ENCODE measurements around the gene ZNF827. TPM values are rescaled to one million over a fixed set of nuclear protein-coding genes. Genes with fewer than 3 reads are reported as not detected.

The ZNF827 gene
- polyA plus RNA-seq, 1 donor (not counting 4 experiments of a cell fraction or from before 2014, with no cell fraction given) = 4.7 TPM

DNA sequence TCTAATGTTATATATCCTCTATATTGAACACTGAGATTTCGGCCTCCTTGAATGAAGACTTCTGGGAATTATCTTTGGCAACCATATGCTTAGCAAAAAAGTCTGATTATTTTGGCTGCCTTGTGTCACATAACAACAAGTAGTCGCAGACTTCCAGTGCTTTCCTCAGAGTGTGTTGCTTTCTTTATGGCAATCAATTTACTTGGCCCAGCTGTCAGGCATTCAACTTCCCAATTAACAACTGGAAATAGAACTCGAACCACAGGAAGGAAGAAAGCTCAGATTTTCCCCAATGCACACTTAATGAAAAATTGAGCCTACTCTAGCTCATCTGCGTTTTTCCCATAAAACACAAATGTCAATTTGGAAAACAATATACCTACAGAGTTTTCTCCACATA is 71.6 kb downstream of the ZNF827 start:
- FAIRE-seq = no peak
- H3K4me2 ChIP-seq (ENCODE audit: control insufficient read depth, extremely low read depth, insufficient read depth, low read depth, low read length) = no peak overlapping the region

DNA sequence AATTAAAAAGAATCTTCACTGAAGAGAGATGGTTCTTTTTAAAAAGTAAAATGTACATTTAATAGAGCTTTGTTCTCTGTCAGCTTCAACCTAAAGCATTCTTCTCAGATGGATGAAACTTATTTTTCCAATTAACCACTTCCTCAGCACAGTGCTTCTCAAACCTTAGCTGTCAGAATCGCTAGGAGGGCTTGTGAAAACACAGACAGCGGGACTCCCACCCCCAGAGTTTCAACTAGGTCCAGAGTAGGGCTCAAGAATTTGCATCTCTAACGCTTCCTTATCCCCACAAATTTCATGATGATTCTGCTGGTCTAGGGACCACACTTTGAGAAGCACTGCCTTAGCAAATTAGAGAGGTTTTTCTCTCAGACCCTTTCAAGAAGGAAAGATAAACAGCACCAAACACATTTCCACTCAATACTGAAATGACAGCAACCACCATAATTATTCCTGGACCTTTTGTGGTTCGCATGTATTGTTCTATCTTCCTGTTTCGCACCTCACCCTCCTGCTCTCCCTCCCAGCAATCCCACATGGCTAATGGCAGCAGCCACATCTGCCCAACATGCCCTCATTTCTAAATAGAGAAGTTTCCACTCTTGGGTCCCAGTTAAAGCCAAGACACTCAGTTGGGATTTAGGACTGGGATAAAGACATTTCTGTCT is 73.2 kb downstream of the ZNF827 start:
- dilution Hi-C loops (cut with MboI; ENCODE audit: extremely low pct_ligation_motif_present, low sequenced_read_pairs) = no loop called here
- peak; percentile 44 for FAIRE-seq
- TF ChIP-seq, protein P1, sequence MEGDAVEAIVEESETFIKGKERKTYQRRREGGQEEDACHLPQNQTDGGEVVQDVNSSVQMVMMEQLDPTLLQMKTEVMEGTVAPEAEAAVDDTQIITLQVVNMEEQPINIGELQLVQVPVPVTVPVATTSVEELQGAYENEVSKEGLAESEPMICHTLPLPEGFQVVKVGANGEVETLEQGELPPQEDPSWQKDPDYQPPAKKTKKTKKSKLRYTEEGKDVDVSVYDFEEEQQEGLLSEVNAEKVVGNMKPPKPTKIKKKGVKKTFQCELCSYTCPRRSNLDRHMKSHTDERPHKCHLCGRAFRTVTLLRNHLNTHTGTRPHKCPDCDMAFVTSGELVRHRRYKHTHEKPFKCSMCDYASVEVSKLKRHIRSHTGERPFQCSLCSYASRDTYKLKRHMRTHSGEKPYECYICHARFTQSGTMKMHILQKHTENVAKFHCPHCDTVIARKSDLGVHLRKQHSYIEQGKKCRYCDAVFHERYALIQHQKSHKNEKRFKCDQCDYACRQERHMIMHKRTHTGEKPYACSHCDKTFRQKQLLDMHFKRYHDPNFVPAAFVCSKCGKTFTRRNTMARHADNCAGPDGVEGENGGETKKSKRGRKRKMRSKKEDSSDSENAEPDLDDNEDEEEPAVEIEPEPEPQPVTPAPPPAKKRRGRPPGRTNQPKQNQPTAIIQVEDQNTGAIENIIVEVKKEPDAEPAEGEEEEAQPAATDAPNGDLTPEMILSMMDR (optimal IDR thresholded peaks at IDR 0.05 in 1 of 3, IDR thresholded peaks at IDR 0.05 in 1 of 3, conservative IDR thresholded peaks at IDR 0.05 in 1 of 3; ENCODE audit: extremely low read depth in 1 of 3, insufficient read depth in 2 of 3, low read length in 3 of 3) = no peak
- TF ChIP-seq EZH2 (IDR thresholded peaks at IDR 0.05; ENCODE audit: low read length) = no peak

More for the DNA sequence above, 71.6 kb downstream of the ZNF827 start:
- H3K36me3 ChIP-seq (ENCODE audit: control insufficient read depth in 2 of 2, extremely low read depth in 1 of 2, insufficient read depth in 2 of 2, low read length in 2 of 2) = no peaks in the 10 kb centered on the region
- H2AFZ ChIP-seq (ENCODE audit: control insufficient read depth, low read length) = no peak overlapping the region
- H4K20me1 ChIP-seq (ENCODE audit: control insufficient read depth, extremely low read depth, insufficient read depth, low read length) = no peaks in the 10 kb centered on the region
- no peaks in the 10 kb centered on the region for H3K9me3 ChIP-seq (ENCODE audit: control insufficient read depth, low read depth, low read length)
- DNase-seq (ENCODE audit: low read depth, low spot score) = no peak
- H3K9me1 ChIP-seq (ENCODE audit: control insufficient read depth, extremely low read depth, insufficient read depth, low read length) = no peaks in the 10 kb centered on the region
- H3K4me1 ChIP-seq (ENCODE audit: control insufficient read depth, extremely low read depth, insufficient read depth, low read length) = peaks cover 21% of the 10 kb centered on the region
- dilution Hi-C loops (cut with MboI; ENCODE audit: extremely low pct_ligation_motif_present, low sequenced_read_pairs) = no loop called here
- no peaks in the 10 kb centered on the region for H3K79me2 ChIP-seq (ENCODE audit: control insufficient read depth, insufficient read depth, low read length)
- H3K9ac ChIP-seq (ENCODE audit: control insufficient read depth, extremely low read depth, insufficient read depth, low read length) = no peak overlapping the region
- TF ChIP-seq, protein P1 (optimal IDR thresholded peaks at IDR 0.05 in 1 of 3, IDR thresholded peaks at IDR 0.05 in 1 of 3, conservative IDR thresholded peaks at IDR 0.05 in 1 of 3; ENCODE audit: extremely low read depth in 1 of 3, insufficient read depth in 2 of 3, low read length in 3 of 3) = no peak
- no peak for TF ChIP-seq EZH2 (IDR thresholded peaks at IDR 0.05; ENCODE audit: low read length)
- H3K27me3 ChIP-seq (ENCODE audit: control insufficient read depth, extremely low read depth, insufficient read depth, low read length) = no peaks in the 10 kb centered on the region
- no peak overlapping the region for H3K27ac ChIP-seq (ENCODE audit: control insufficient read depth, insufficient read depth, low read length)
- H3K4me3 ChIP-seq (ENCODE audit: control insufficient read depth in 2 of 3, extremely low read depth in 1 of 3, insufficient read depth in 2 of 3, low read depth in 1 of 3, low read length in 3 of 3) = no peak overlapping the region

More for the DNA sequence above, 73.2 kb downstream of the ZNF827 start:
- no peak overlapping the region for H3K4me2 ChIP-seq (ENCODE audit: control insufficient read depth, extremely low read depth, insufficient read depth, low read depth, low read length)
- H3K36me3 ChIP-seq (ENCODE audit: control insufficient read depth in 2 of 2, extremely low read depth in 1 of 2, insufficient read depth in 2 of 2, low read length in 2 of 2) = no peaks in the 10 kb centered on the region
- H3K79me2 ChIP-seq (ENCODE audit: control insufficient read depth, insufficient read depth, low read length) = no peaks in the 10 kb centered on the region
- no peak overlapping the region for H3K9ac ChIP-seq (ENCODE audit: control insufficient read depth, extremely low read depth, insufficient read depth, low read length)
- no peaks in the 10 kb centered on the region for H3K9me3 ChIP-seq (ENCODE audit: control insufficient read depth, low read depth, low read length)
- H3K27me3 ChIP-seq (ENCODE audit: control insufficient read depth, extremely low read depth, insufficient read depth, low read length) = no peaks in the 10 kb centered on the region
- no peak for DNase-seq (ENCODE audit: low read depth, low spot score)
- H3K9me1 ChIP-seq (ENCODE audit: control insufficient read depth, extremely low read depth, insufficient read depth, low read length) = no peaks in the 10 kb centered on the region
- no peak overlapping the region for H2AFZ ChIP-seq (ENCODE audit: control insufficient read depth, low read length)
- H3K4me3 ChIP-seq (ENCODE audit: control insufficient read depth in 2 of 3, extremely low read depth in 1 of 3, insufficient read depth in 2 of 3, low read depth in 1 of 3, low read length in 3 of 3) = no peak overlapping the region
- H4K20me1 ChIP-seq (ENCODE audit: control insufficient read depth, extremely low read depth, insufficient read depth, low read length) = no peaks in the 10 kb centered on the region
- no peak overlapping the region for H3K27ac ChIP-seq (ENCODE audit: control insufficient read depth, insufficient read depth, low read length)
- H3K4me1 ChIP-seq (ENCODE audit: control insufficient read depth, extremely low read depth, insufficient read depth, low read length) = peaks cover 14% of the 10 kb centered on the region
